HepG2 (cell line): ENCODE measurements around the gene SAMD14. TPM values are rescaled to one million over a fixed set of nuclear protein-coding genes. Genes with fewer than 3 reads are reported as not detected.

Experiments used
- ATAC-seq: fragments of 200-7000 bp; cut with Tn5 transposase; 3 replicates; pipeline ENCODE4 v1.9.1; 2020; ENCODE audit warnings: mild to moderate bottlenecking, moderate library complexity
- BruUV-seq: library from RNA; stranded (reverse); fragments of 400-500 nt; replicated peaks from 2 replicates; lab custom pipeline; 2021; lab: Mats Ljungman, UMichigan
- CTCF ChIA-PET: fragments of 300-600 bp; formaldehyde crosslinking; extraction: SDS; loops from one replicate; lab custom pipeline; 2021; ENCODE audit warnings: low total read pairs, inconsistent platforms, low intra/inter-chr PET ratio; lab: Yijun Ruan, JAX
- POLR2A ChIA-PET: fragments of 350-600 bp; sonication (Branson Sonifier 250); formaldehyde crosslinking; loops from one replicate; lab custom pipeline; 2020; ENCODE audit warnings: antibody characterized with exemption, inconsistent platforms; lab: Yijun Ruan, JAX
- DNase-seq: peaks from one replicate; pipeline ENCODE4 v3.0.0-alpha.2; 2015; ENCODE audit warnings: low spot score
- FAIRE-seq: peaks from 3 replicates; lab custom pipeline; 2011; peaks lifted over from hg19 to GRCh38; lab: Jason Lieb, UNC
- H2AFZ ChIP-seq: one replicate; pipeline ENCODE4 v1.6.1; 2011; ENCODE audit warnings: low read length, inconsistent platforms
- H3K27ac ChIP-seq: fragments of 300-600 bp; 3 replicates; pipeline ENCODE4 v1.8.0; 2011; ENCODE audit warnings: mixed run types, mild to moderate bottlenecking, mixed read lengths, low read length, inconsistent platforms; ENCODE audit not compliant: insufficient read depth; ENCODE audit errors: extremely low read length
- H3K27me3 ChIP-seq, 2 experiments: fragments of 200-600 bp in 1 of 2; 2 replicates in 1 of 2; 3 replicates in 1 of 2; pipeline versions ENCODE4 v1.6.0 to v1.8.0; 2011; ENCODE audit warnings: low read length in 2 of 2, mild to moderate bottlenecking in 2 of 2, moderate library complexity in 2 of 2, inconsistent platforms in 1 of 2; ENCODE audit not compliant: insufficient read depth in 2 of 2, control insufficient read depth in 1 of 2
- H3K36me3 ChIP-seq, 2 experiments: fragments of 200-600 bp in 1 of 2; replicated peaks in 1 of 2; 2 replicates in 1 of 2; 3 replicates in 1 of 2; pipeline versions ENCODE4 v1.5.1 to v1.8.0; 2011; ENCODE audit warnings: low read length in 2 of 2, inconsistent platforms in 1 of 2; ENCODE audit not compliant: insufficient read depth in 2 of 2, control insufficient read depth in 1 of 2
- H3K4me1 ChIP-seq: 2 replicates; pipeline ENCODE4 v1.5.1; 2012; ENCODE audit warnings: low read length, inconsistent platforms; ENCODE audit not compliant: insufficient read depth
- H3K4me2 ChIP-seq: 2 replicates; pipeline ENCODE4 v1.6.0; 2011; ENCODE audit warnings: low read depth, low read length, inconsistent platforms
- H3K4me3 ChIP-seq, 3 experiments: fragments of 200-600 bp in 1 of 3; sonication (generic), shearing (Covaris generic) in 1 of 3; replicated peaks in 1 of 3; 2 replicates each; pipeline ENCODE4 v1.5.1; 2011 to 2016; ENCODE audit warnings: low read length in 3 of 3, inconsistent platforms in 2 of 3, low read depth in 2 of 3, mild to moderate bottlenecking in 2 of 3, control low read depth in 1 of 3, mixed read lengths in 1 of 3; ENCODE audit not compliant: insufficient read depth in 1 of 3
- H3K79me2 ChIP-seq: one replicate; pipeline ENCODE4 v1.6.1; 2011; ENCODE audit warnings: low read length, inconsistent platforms; ENCODE audit not compliant: insufficient read depth
- H3K9ac ChIP-seq: 2 replicates; pipeline ENCODE4 v1.6.0; 2011; ENCODE audit warnings: mild to moderate bottlenecking, low read depth, low read length, inconsistent platforms; ENCODE audit not compliant: insufficient read depth
- H3K9me3 ChIP-seq: 2 replicates; pipeline ENCODE4 v1.5.1; 2012; ENCODE audit warnings: mild to moderate bottlenecking, low read length
- H4K20me1 ChIP-seq: 2 replicates; pipeline ENCODE4 v1.6.0; 2011; ENCODE audit warnings: inconsistent platforms, mild to moderate bottlenecking, low read length, moderate library complexity; ENCODE audit not compliant: insufficient read depth
- CBX5 ChIP-seq: sonication (generic); formaldehyde crosslinking; IDR thresholded peaks from 2 replicates; pipeline ENCODE4 v1.4.0; 2020; ENCODE audit warnings: missing genetic modification reagents, borderline replicate concordance
- CHD4 ChIP-seq: fragments of 200-600 bp; sonication (generic); IDR thresholded peaks from 2 replicates; pipeline ENCODE4 v1.7.0; 2017; ENCODE audit warnings: mild to moderate bottlenecking, low read length, borderline replicate concordance
- NR2F6 ChIP-seq, 2 experiments: IDR thresholded peaks; 2 replicates each; pipeline ENCODE4 v1.6.1; 2016; ENCODE audit warnings: antibody characterized with exemption in 1 of 2, mild to moderate bottlenecking in 1 of 2
- NR3C1 ChIP-seq: sonication (generic); formaldehyde crosslinking; IDR thresholded peaks from 2 replicates; pipeline ENCODE4 v1.4.0; 2020; ENCODE audit warnings: missing genetic modification reagents
- ZFP62 ChIP-seq: sonication (generic); formaldehyde crosslinking; IDR thresholded peaks from 2 replicates; pipeline ENCODE4 v1.4.0; 2020; ENCODE audit warnings: missing genetic modification reagents
- ZNF318 ChIP-seq: sonication (generic); formaldehyde crosslinking; IDR thresholded peaks from 2 replicates; pipeline ENCODE4 v1.4.0; 2020; ENCODE audit warnings: mild to moderate bottlenecking, missing genetic modification reagents
- ZNF737 ChIP-seq: sonication (generic); formaldehyde crosslinking; IDR thresholded peaks from 2 replicates; pipeline ENCODE4 v1.5.0; 2020; ENCODE audit warnings: missing genetic modification reagents, mild to moderate bottlenecking, borderline replicate concordance
- WGBS: methylation state at CpG from one replicate; pipeline ENCODE4 v1.1.6; 2017; ENCODE audit warnings: low lambda C conversion rate; 5-methylcytosine and 5-hydroxymethylcytosine counted together
- in situ Hi-C: cut with HindIII; loops from 2 replicates; pipeline ENCODE4 v1.10.0; 2017; ENCODE audit warnings: low pct_unique_long_range_greater_than_20kb; ENCODE audit not compliant: extremely low pct_ligation_motif_present
- intact Hi-C: fragments of 100-400 bp; cut with micrococcal nuclease; formaldehyde crosslinking; loops from one replicate; pipeline ENCODE4 v1.10.0; 2022; ENCODE audit not compliant: unreplicated experiment
- polyA plus RNA-seq, 8 experiments: library from polyadenylated mRNA; depleted of rRNA in 3 of 8; stranded (reverse) in 7 of 8; unstranded in 1 of 8; fragments of >200 nt; fragmentation: Illumina TruSeq in 4 of 8; extraction: Trizol in 4 of 8; gene quantifications; 2 replicates each; pipeline versions ENCODE4 v1.2.1 to v1.2.3, GENCODE V29; 2011 to 2016; ENCODE audit warnings: low read depth in 4 of 8, missing spikeins in 1 of 8, mixed read lengths in 1 of 8; ENCODE audit not compliant: insufficient read depth in 1 of 8
- total RNA-seq, 5 experiments: library from RNA; depleted of rRNA; stranded (reverse); fragments of >200 nt; fragmentation: Illumina TruSeq; extraction: Trizol; gene quantifications; 2 replicates each; pipeline ENCODE4 v1.2.3, GENCODE V29; 2016; ENCODE audit warnings: low read depth in 1 of 5

SAMD14 gene
- total and polyA plus RNA-seq, 2 of the 13 experiments (the other 11 are each of a cell fraction or from before 2014, with no cell fraction given), result 0.07 to 0.22 TPM

GRCh38 chr17:50076591-50077235, 53.2 kb downstream of the SAMD14 start:
- H3K36me3 ChIP-seq, result no peaks in the 10 kb centered on the region
- WGBS, result 65% methylated on average over 17 of the region's 39 CpGs
- no peak for ATAC-seq

More at GRCh38 chr17:50076591-50077235, 53.2 kb downstream of the SAMD14 start:
- no peak for DNase-seq
- no peak overlapping the region for H3K4me2 ChIP-seq
- peaks cover 0 to 26% of the 10 kb centered on the region in 2 experiments; a peak in 2 of 5 replicates for H3K27me3 ChIP-seq
- in situ Hi-C loops, result no loop called here
- H4K20me1 ChIP-seq, result peaks cover 3% of the 10 kb centered on the region; the same call in 1 of the 2 replicates
- CTCF ChIA-PET, result no interaction called here
- no TSS peak for BruUV-seq
- H3K4me1 ChIP-seq, result no peaks in the 10 kb centered on the region
- intact Hi-C loops, result no loop called here
- POLR2A ChIA-PET, result no interaction called here
- H3K9me3 ChIP-seq, result no peaks in the 10 kb centered on the region
- no peak for TF ChIP-seq ZFP62 (CRISPR knock-in tag)
- TF ChIP-seq ZNF737 (CRISPR knock-in tag), result no peak
- no peak for TF ChIP-seq CHD4
- TF ChIP-seq ZNF318, result no peak
- TF ChIP-seq NR2F6 (IDR thresholded peaks at IDR 0.05), result no peak
- TF ChIP-seq NR2F6 (CRISPR knock-in tag; IDR thresholded peaks at IDR 0.05), result no peak
- no peak for TF ChIP-seq CBX5
- TF ChIP-seq NR3C1 (CRISPR knock-in tag), result no peak
- no peaks in the 10 kb centered on the region for H3K79me2 ChIP-seq
- no peak overlapping the region for H3K4me3 ChIP-seq
- H2AFZ ChIP-seq, result no peak overlapping the region
- no peak overlapping the region for H3K27ac ChIP-seq
- no peak for FAIRE-seq
- no peak overlapping the region for H3K9ac ChIP-seq
